Left forelimb (tissue), 1 donor: ENCODE results near the gene PACSIN2.
"Not testable (repeated sequence)": the region's sequence is repeated elsewhere in the genome, so short reads cannot be mapped to it uniquely, and the experiment has no call there.

ENCODE experiments used
- DNase-seq: peaks from one replicate; pipeline ENCODE4 v3.0.0-alpha.2; 2018; ENCODE audit warnings: low spot score

The PACSIN2 gene, protein sequence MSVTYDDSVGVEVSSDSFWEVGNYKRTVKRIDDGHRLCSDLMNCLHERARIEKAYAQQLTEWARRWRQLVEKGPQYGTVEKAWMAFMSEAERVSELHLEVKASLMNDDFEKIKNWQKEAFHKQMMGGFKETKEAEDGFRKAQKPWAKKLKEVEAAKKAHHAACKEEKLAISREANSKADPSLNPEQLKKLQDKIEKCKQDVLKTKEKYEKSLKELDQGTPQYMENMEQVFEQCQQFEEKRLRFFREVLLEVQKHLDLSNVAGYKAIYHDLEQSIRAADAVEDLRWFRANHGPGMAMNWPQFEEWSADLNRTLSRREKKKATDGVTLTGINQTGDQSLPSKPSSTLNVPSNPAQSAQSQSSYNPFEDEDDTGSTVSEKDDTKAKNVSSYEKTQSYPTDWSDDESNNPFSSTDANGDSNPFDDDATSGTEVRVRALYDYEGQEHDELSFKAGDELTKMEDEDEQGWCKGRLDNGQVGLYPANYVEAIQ

GRCh38 chr22:43014869-43015676 lies at the start of gene PACSIN2:
TSS of gene PACSIN2 (minus strand) at chr22:43015149. CDS start at chr22:42912080, 103,069 bp downstream.
- peak; percentile 100 for DNase-seq

GRCh38 chr22:43060183-43060582 lies 45.2 kb upstream of the PACSIN2 start:
- DNase-seq: no peak

DNA sequence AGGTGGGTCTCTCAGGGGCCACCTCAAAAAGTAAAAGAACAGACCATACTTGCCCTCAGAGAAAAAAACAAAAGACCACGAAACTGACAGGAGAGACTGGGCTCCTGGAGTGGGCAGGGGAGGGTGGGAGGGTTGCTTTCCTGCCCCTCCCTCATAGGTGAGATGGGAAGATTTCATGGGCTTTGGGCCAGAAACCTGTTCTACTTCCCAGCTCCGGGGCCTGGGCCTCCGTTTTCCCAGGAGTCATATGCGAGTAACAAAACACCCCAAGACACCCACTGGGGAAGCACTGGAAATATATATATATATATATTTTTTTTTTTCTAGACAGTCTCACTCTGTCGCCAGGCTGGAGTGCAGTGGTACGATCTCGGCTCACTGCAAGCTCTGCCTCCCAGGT lies 42.7 kb upstream of the PACSIN2 start:
- no peak for DNase-seq

DNA sequence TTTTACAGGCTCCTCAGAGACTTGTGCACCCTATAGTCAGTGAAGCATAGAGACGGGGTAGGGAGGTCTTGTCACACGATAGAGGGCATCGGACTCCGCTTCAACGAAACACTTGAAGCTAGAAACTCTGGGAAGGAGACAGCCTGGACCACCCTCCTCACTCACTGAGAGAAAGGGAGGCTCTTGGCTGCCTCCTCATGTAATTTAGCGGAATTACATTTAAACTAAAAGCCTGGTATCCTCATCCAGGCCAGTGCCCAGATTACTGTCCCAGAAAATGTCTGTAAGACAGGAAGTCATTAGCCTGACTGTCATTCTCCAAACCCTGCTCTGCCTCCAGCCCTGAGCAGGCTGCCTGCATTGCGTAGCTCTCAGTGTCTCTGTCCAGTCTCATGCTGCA lies 38.2 kb upstream of the PACSIN2 start:
- DNase-seq: no peak

GRCh38 chr22:43050995-43051394 lies 36.0 kb upstream of the PACSIN2 start:
- DNase-seq: no peak

- no peak for DNase-seq
Observed at GRCh38 chr22:43047605-43048004, 32.7 kb upstream of the PACSIN2 start.

GRCh38 chr22:43044290-43044712 lies 29.4 kb upstream of the PACSIN2 start:
- no peak for DNase-seq

DNA sequence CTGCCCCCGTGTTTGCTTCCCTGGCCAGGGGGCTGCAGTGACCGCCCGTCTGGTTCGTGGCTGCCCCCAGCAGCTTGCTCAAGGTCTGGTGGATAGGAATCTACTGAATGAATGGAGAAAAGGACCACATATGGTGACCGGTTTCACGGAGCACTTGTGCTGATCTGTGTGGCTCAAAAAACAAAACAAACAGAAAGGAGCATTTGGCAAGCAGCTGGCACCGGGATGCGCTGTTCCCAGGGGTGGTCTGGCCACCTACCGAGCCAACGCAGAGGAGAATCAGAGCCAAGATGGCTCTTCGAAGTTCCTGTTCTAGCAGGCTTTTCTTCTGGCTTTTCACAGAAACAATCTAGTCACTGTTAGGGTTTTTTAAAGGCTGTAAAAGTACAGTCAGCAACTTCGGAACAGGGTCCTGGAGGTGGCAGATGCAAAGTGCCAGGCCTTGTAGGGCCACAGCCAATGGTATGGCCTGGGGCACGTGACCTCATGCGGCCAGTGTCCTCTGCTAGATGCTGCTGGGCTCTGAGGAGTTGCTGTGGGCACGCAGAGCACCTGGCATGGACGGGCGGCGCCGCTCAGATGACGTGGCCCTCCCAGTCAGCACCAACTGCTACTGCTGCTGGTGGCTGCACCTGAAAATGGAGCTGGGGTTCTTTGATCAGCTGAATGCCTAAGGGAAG lies 27.3 kb upstream of the PACSIN2 start:
- no peak for DNase-seq

GRCh38 chr22:43039800-43040199 lies 24.9 kb upstream of the PACSIN2 start:
- DNase-seq: no peak

GRCh38 chr22:43038325-43038724 lies 23.4 kb upstream of the PACSIN2 start:
- DNase-seq: no peak

- no peak for DNase-seq
Observed at GRCh38 chr22:43036282-43036829, 21.4 kb upstream of the PACSIN2 start.

- DNase-seq: no peak
Observed at GRCh38 chr22:43035250-43035649, 20.3 kb upstream of the PACSIN2 start.

- DNase-seq: no peak
Observed at GRCh38 chr22:43031617-43032016, 16.7 kb upstream of the PACSIN2 start.

GRCh38 chr22:43018615-43019014 lies 3.7 kb upstream of the PACSIN2 start:
- DNase-seq: no peak

DNA sequence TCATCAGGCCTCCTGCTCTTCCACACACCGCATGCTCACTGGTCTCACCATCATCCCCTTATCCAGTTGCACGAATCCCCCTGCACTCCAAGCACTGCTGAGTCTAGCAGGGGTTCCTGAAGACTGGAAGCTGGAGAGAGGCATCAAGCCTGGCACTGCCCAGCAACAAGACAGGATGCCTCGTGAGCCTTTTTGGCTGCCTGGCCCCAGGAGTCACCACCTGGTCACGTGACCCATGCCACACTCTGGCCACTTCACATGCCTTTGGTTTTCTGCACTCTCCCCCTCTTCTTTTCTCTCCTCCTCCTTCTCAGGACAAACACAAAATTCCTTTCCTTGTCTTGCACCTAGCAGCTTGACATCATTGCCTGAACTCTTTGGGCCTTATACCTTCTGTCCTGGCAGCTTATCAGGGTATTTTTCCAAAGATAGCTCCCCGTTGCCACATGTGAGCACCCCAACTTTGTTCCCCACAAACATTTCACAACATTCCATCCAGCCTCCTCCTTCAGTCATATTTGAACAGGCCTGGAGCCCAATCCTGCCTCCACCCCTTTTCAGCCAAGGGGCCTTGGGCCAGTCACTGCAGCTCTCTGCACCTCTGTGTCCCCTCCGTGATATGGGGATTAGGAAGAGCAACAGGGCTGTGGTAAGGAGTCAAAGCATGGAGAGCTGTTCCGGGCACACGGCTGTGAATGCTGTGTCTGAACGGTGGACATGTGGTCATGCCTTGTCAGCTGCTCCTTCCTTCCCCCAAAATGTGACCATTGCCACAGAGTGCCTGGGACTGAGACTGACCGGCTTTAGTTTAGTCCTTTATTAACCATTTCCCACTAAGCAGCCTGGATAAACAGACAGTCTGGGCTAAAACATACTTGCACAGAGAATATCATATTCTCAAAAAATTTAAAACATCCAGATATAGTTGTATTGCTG lies 2.8 kb upstream of the PACSIN2 start:
- DNase-seq: no peak

- DNase-seq: not testable (repeated sequence)
Observed at GRCh38 chr22:43016150-43016549, 1.2 kb upstream of the PACSIN2 start.

GRCh38 chr22:43015677-43016042 lies 711 bp upstream of the PACSIN2 start:
- DNase-seq: no peak

- peak; percentile 85 for DNase-seq
Observed at GRCh38 chr22:43014316-43014868, 557 bp downstream of the PACSIN2 start.

GRCh38 chr22:43013355-43014315 lies 1.3 kb downstream of the PACSIN2 start:
- DNase-seq: no peak
